ENCODE data around the gene MED12L.

Gene MED12L

DNA sequence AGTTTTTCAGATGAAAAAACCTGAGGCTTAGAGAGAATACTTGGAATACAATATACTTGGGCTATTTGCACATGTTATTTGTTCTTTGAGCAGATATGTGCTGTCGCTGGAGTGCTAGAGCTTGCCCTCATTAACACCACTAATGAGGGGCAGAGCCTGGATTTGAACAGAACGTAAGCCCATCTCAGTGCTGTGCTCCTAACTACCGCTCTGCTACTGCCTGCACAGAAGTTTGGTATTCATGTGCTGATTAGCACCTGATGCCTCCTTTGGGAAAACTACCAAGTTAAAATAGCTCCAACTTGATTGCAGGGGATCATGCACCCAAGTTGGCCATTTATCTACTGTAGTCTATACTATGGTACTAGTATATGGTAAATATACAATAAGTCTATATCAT is 227.5 kb downstream of the MED12L start:
- Histone ChIP-seq H3K4me1 (ENCODE audit: insufficient read depth, low read length, severe bottlenecking) (no peaks in the 10 kb centered on the region), H2AFZ (ENCODE audit: low read length) (no peak overlapping the region), H3K4me3 (ENCODE audit: low read depth, low read length, poor library complexity, severe bottlenecking) (no peak overlapping the region), H3K79me2 (ENCODE audit: insufficient read depth, low read length) (no peaks in the 10 kb centered on the region), H3K4me2 (ENCODE audit: low read length) (no peak overlapping the region), H3K27ac (ENCODE audit: low read depth, low read length, poor library complexity, severe bottlenecking) (no peak overlapping the region), H3F3A (ENCODE audit: insufficient read depth, low read length) (no peaks in the 10 kb centered on the region), H3K36me3 (ENCODE audit: insufficient read depth, low read length) (no peaks in the 10 kb centered on the region), H4K20me1 (ENCODE audit: insufficient read depth, low read length) (no peaks in the 10 kb centered on the region), H3K9ac (ENCODE audit: low read length) (no peak overlapping the region), H3K9me2 (ENCODE audit: low read depth, low read length) (no peaks in the 10 kb centered on the region), H3K27me3 (ENCODE audit: insufficient read depth, low read length) (no peaks in the 10 kb centered on the region), H3K9me3 (ENCODE audit: low read length) (no peaks in the 10 kb centered on the region)
- TF ChIP-seq, protein P1, sequence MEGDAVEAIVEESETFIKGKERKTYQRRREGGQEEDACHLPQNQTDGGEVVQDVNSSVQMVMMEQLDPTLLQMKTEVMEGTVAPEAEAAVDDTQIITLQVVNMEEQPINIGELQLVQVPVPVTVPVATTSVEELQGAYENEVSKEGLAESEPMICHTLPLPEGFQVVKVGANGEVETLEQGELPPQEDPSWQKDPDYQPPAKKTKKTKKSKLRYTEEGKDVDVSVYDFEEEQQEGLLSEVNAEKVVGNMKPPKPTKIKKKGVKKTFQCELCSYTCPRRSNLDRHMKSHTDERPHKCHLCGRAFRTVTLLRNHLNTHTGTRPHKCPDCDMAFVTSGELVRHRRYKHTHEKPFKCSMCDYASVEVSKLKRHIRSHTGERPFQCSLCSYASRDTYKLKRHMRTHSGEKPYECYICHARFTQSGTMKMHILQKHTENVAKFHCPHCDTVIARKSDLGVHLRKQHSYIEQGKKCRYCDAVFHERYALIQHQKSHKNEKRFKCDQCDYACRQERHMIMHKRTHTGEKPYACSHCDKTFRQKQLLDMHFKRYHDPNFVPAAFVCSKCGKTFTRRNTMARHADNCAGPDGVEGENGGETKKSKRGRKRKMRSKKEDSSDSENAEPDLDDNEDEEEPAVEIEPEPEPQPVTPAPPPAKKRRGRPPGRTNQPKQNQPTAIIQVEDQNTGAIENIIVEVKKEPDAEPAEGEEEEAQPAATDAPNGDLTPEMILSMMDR (IDR thresholded peaks at IDR 0.05; ENCODE audit: low read length) = no peak
- TF ChIP-seq EZH2 (IDR thresholded peaks at IDR 0.05; ENCODE audit: borderline replicate concordance, low read length) = no peak

DNA sequence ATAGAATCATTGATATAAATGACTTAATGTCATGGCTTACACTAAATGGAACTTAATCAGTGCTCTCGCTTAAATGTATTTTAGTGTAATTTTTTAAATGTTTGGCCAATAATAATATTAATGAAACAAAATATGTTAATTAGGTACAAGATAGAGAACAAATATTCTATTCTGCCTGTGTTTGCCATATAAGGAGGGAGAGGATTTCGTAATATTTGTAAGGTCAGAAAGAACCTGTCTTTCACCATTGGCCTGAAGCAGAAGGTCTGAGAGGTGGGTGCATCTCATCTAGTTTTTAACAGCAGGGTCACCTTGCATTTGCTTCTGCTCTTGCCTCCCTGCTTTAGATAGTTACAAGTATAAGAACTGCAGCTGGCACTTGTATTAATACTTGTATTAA is 228.7 kb downstream of the MED12L start:
- no peaks in the 10 kb centered on the region for H3K9me2 ChIP-seq (ENCODE audit: low read depth, low read length)
- no peak overlapping the region for H3K9ac ChIP-seq (ENCODE audit: low read length)
- H4K20me1 ChIP-seq (ENCODE audit: insufficient read depth, low read length) = no peaks in the 10 kb centered on the region
- H3K9me3 ChIP-seq (ENCODE audit: low read length) = no peaks in the 10 kb centered on the region
- H3K4me3 ChIP-seq (ENCODE audit: low read depth, low read length, poor library complexity, severe bottlenecking) = no peak overlapping the region
- H2AFZ ChIP-seq (ENCODE audit: low read length) = no peak overlapping the region
- H3F3A ChIP-seq (ENCODE audit: insufficient read depth, low read length) = no peaks in the 10 kb centered on the region
- H3K27me3 ChIP-seq (ENCODE audit: insufficient read depth, low read length) = no peaks in the 10 kb centered on the region
- no peaks in the 10 kb centered on the region for H3K4me1 ChIP-seq (ENCODE audit: insufficient read depth, low read length, severe bottlenecking)
- H3K27ac ChIP-seq (ENCODE audit: low read depth, low read length, poor library complexity, severe bottlenecking) = no peak overlapping the region
- no peak overlapping the region for H3K4me2 ChIP-seq (ENCODE audit: low read length)
- no peaks in the 10 kb centered on the region for H3K79me2 ChIP-seq (ENCODE audit: insufficient read depth, low read length)
- TF ChIP-seq EZH2 (IDR thresholded peaks at IDR 0.05; ENCODE audit: borderline replicate concordance, low read length) = no peak
- TF ChIP-seq, protein P1 (IDR thresholded peaks at IDR 0.05; ENCODE audit: low read length) = no peak
- H3K36me3 ChIP-seq (ENCODE audit: insufficient read depth, low read length) = no peaks in the 10 kb centered on the region

- TF ChIP-seq, protein P1 (IDR thresholded peaks at IDR 0.05; ENCODE audit: low read length) = no peak
- TF ChIP-seq EZH2 (IDR thresholded peaks at IDR 0.05; ENCODE audit: borderline replicate concordance, low read length) = no peak
- no peaks in the 10 kb centered on the region for H3K9me3 ChIP-seq (ENCODE audit: low read length)
- H4K20me1 ChIP-seq (ENCODE audit: insufficient read depth, low read length) = no peaks in the 10 kb centered on the region
- no peak overlapping the region for H3K27ac ChIP-seq (ENCODE audit: low read depth, low read length, poor library complexity, severe bottlenecking)
- H3K27me3 ChIP-seq (ENCODE audit: insufficient read depth, low read length) = no peaks in the 10 kb centered on the region
- no peak overlapping the region for H3K9ac ChIP-seq (ENCODE audit: low read length)
- H3K9me2 ChIP-seq (ENCODE audit: low read depth, low read length) = no peaks in the 10 kb centered on the region
- no peak overlapping the region for H3K4me2 ChIP-seq (ENCODE audit: low read length)
- no peaks in the 10 kb centered on the region for H3K79me2 ChIP-seq (ENCODE audit: insufficient read depth, low read length)
- H2AFZ ChIP-seq (ENCODE audit: low read length) = no peak overlapping the region
- H3K4me1 ChIP-seq (ENCODE audit: insufficient read depth, low read length, severe bottlenecking) = no peaks in the 10 kb centered on the region
- no peaks in the 10 kb centered on the region for H3K36me3 ChIP-seq (ENCODE audit: insufficient read depth, low read length)
- no peaks in the 10 kb centered on the region for H3F3A ChIP-seq (ENCODE audit: insufficient read depth, low read length)
- no peak overlapping the region for H3K4me3 ChIP-seq (ENCODE audit: low read depth, low read length, poor library complexity, severe bottlenecking)
These were observed 229.1 kb downstream of the MED12L start for GRCh38 chr3:151314593-151314992.
